HG03060 (cell line): Measurements from ENCODE around the gene LYPD8.
"Not testable (repeated sequence)": the region's sequence is repeated elsewhere in the genome, so short reads cannot be mapped to it uniquely, and the experiment has no call there.

Source experiments
- ATAC-seq: cut with Tn5 transposase; IDR thresholded peaks from one replicate; pipeline ENCODE4 v1.9.1; 2021; ENCODE audit warnings: low read depth, moderate number of reproducible peaks; ENCODE audit not compliant: unreplicated experiment

The LYPD8 gene

GRCh38 chr1:248755517-248755916 is at the start of gene LYPD8:
Gene LYPD8 (minus strand): TSS chr1:248755759. CDS start chr1:248751081, 4,678 bp downstream.
- ATAC-seq, result no peak

GRCh38 chr1:248804771-248805681 is 49.5 kb upstream of the LYPD8 start:
- peak; percentile 96 for ATAC-seq

- ATAC-seq, result not testable (repeated sequence)
These were observed 47.9 kb upstream of the LYPD8 start for GRCh38 chr1:248803501-248803900.

- ATAC-seq, result no peak
These were observed 46.9 kb upstream of the LYPD8 start for GRCh38 chr1:248802454-248802853.

GRCh38 chr1:248800459-248800858 is 44.9 kb upstream of the LYPD8 start:
- ATAC-seq, result no peak

- no peak for ATAC-seq
These were observed 43.2 kb upstream of the LYPD8 start for GRCh38 chr1:248798791-248799190.

- ATAC-seq, result not testable (repeated sequence)
These were observed 39.1 kb upstream of the LYPD8 start for GRCh38 chr1:248794663-248795062.

- ATAC-seq, result peak; percentile 94
These were observed 38.0 kb upstream of the LYPD8 start for GRCh38 chr1:248793592-248793991.

- ATAC-seq, result no peak
These were observed 36.8 kb upstream of the LYPD8 start for GRCh38 chr1:248792342-248792741.

GRCh38 chr1:248791010-248791409 is 35.5 kb upstream of the LYPD8 start:
- no peak for ATAC-seq

- no peak for ATAC-seq
These were observed 34.9 kb upstream of the LYPD8 start for GRCh38 chr1:248790456-248790855.

GRCh38 chr1:248789337-248789736 is 33.8 kb upstream of the LYPD8 start:
- not testable (repeated sequence) for ATAC-seq

- ATAC-seq, result no peak
These were observed 32.8 kb upstream of the LYPD8 start for GRCh38 chr1:248788327-248788726.

- no peak for ATAC-seq
These were observed 31.9 kb upstream of the LYPD8 start for GRCh38 chr1:248787430-248787829.

GRCh38 chr1:248786156-248786555 is 30.6 kb upstream of the LYPD8 start:
- ATAC-seq, result peak; percentile 68

- ATAC-seq, result no peak
These were observed 27.8 kb upstream of the LYPD8 start for GRCh38 chr1:248783367-248783766.

- no peak for ATAC-seq
These were observed 27.0 kb upstream of the LYPD8 start for GRCh38 chr1:248782416-248783141.

GRCh38 chr1:248779350-248779749 is 23.8 kb upstream of the LYPD8 start:
- ATAC-seq, result no peak

- no peak for ATAC-seq
These were observed 23.3 kb upstream of the LYPD8 start for GRCh38 chr1:248778906-248779305.

GRCh38 chr1:248776991-248777390 is 21.4 kb upstream of the LYPD8 start:
- no peak for ATAC-seq

GRCh38 chr1:248775441-248775840 is 19.9 kb upstream of the LYPD8 start:
- ATAC-seq, result no peak

GRCh38 chr1:248759644-248760043 is 4.1 kb upstream of the LYPD8 start:
- no peak for ATAC-seq
